ENCODE measurements around the gene SYT3. TPM values are rescaled to one million over a fixed set of nuclear protein-coding genes. Genes with fewer than 3 reads are reported as not detected.

SYT3 gene
- total RNA-seq, 1 experiment from 2014 or later, result not detected

- Histone ChIP-seq H3K27ac (ENCODE audit: low read length) (no peak overlapping the region), H3K27me3 (ENCODE audit: low read length) (no peaks in the 10 kb centered on the region), H3K4me1 (ENCODE audit: low read length) (peaks cover 15% of the 10 kb centered on the region), H3K36me3 (ENCODE audit: insufficient read depth, low read length) (no peaks in the 10 kb centered on the region), H2AFZ (ENCODE audit: low read length) (no peak overlapping the region), H3K4me2 (ENCODE audit: low read depth, low read length, poor library complexity, severe bottlenecking) (no peak overlapping the region), H3K9me3 (ENCODE audit: low read length) (no peaks in the 10 kb centered on the region), H3K9ac (ENCODE audit: low read length) (no peak overlapping the region), H4K20me1 (ENCODE audit: insufficient read depth, low read depth, low read length) (no peaks in the 10 kb centered on the region), H3K4me3 (ENCODE audit: low read length) (peak overlapping the region; percentile 26; the same call in 1 of the 2 replicates), H3K9me2 (replicated peaks; ENCODE audit: insufficient read depth, low read length) (no peaks in the 10 kb centered on the region), H3K79me2 (ENCODE audit: low read length) (no peaks in the 10 kb centered on the region)
- no peak for DNase-seq
Observed at GRCh38 chr19:50658441-50659317, 19.0 kb upstream of the SYT3 start.

- Histone ChIP-seq H3K9me3 (ENCODE audit: low read length) (no peaks in the 10 kb centered on the region), H3K36me3 (ENCODE audit: insufficient read depth, low read length) (no peaks in the 10 kb centered on the region), H3K27ac (ENCODE audit: low read length) (no peak overlapping the region), H3K4me3 (ENCODE audit: low read length) (peak overlapping the region; percentile 60), H3K4me1 (ENCODE audit: low read length) (peaks cover 15% of the 10 kb centered on the region), H3K4me2 (ENCODE audit: low read depth, low read length, poor library complexity, severe bottlenecking) (peak overlapping the region; percentile 51), H2AFZ (ENCODE audit: low read length) (peak overlapping the region; percentile 47; the same call in 1 of the 2 replicates), H3K9ac (ENCODE audit: low read length) (peak overlapping the region; percentile 65), H3K9me2 (replicated peaks; ENCODE audit: insufficient read depth, low read length) (no peaks in the 10 kb centered on the region), H4K20me1 (ENCODE audit: insufficient read depth, low read depth, low read length) (no peaks in the 10 kb centered on the region), H3K27me3 (ENCODE audit: low read length) (no peaks in the 10 kb centered on the region), H3K79me2 (ENCODE audit: low read length) (no peaks in the 10 kb centered on the region)
- DNase-seq, result peak; percentile 97
Observed at GRCh38 chr19:50657712-50658440, 18.2 kb upstream of the SYT3 start.

- Histone ChIP-seq H3K9me2 (replicated peaks; ENCODE audit: insufficient read depth, low read length) (no peaks in the 10 kb centered on the region), H3K9ac (ENCODE audit: low read length) (peak overlapping the region; percentile 65), H3K27ac (ENCODE audit: low read length) (no peak overlapping the region), H3K27me3 (ENCODE audit: low read length) (no peaks in the 10 kb centered on the region), H4K20me1 (ENCODE audit: insufficient read depth, low read depth, low read length) (no peaks in the 10 kb centered on the region), H3K4me1 (ENCODE audit: low read length) (peaks cover 15% of the 10 kb centered on the region), H2AFZ (ENCODE audit: low read length) (no peak overlapping the region), H3K36me3 (ENCODE audit: insufficient read depth, low read length) (no peaks in the 10 kb centered on the region), H3K4me2 (ENCODE audit: low read depth, low read length, poor library complexity, severe bottlenecking) (peak overlapping the region; percentile 51), H3K4me3 (ENCODE audit: low read length) (peak overlapping the region; percentile 60), H3K9me3 (ENCODE audit: low read length) (no peaks in the 10 kb centered on the region), H3K79me2 (ENCODE audit: low read length) (no peaks in the 10 kb centered on the region)
- no peak for DNase-seq
Observed at GRCh38 chr19:50657222-50657669, 17.6 kb upstream of the SYT3 start.

GRCh38 chr19:50654882-50655281 lies 15.2 kb upstream of the SYT3 start:
- H3K36me3 ChIP-seq (ENCODE audit: insufficient read depth, low read length), result no peaks in the 10 kb centered on the region
- DNase-seq, result no peak
- H3K4me2 ChIP-seq (ENCODE audit: low read depth, low read length, poor library complexity, severe bottlenecking), result no peak overlapping the region
- no peaks in the 10 kb centered on the region for H4K20me1 ChIP-seq (ENCODE audit: insufficient read depth, low read depth, low read length)
- H3K4me1 ChIP-seq (ENCODE audit: low read length), result peaks cover 4% of the 10 kb centered on the region
- no peak overlapping the region for H3K4me3 ChIP-seq (ENCODE audit: low read length)
- H3K9me3 ChIP-seq (ENCODE audit: low read length), result no peaks in the 10 kb centered on the region
- H3K27me3 ChIP-seq (ENCODE audit: low read length), result no peaks in the 10 kb centered on the region
- no peak overlapping the region for H2AFZ ChIP-seq (ENCODE audit: low read length)
- no peaks in the 10 kb centered on the region for H3K9me2 ChIP-seq (replicated peaks; ENCODE audit: insufficient read depth, low read length)
- H3K79me2 ChIP-seq (ENCODE audit: low read length), result no peaks in the 10 kb centered on the region
- H3K9ac ChIP-seq (ENCODE audit: low read length), result no peak overlapping the region
- H3K27ac ChIP-seq (ENCODE audit: low read length), result no peak overlapping the region

- Histone ChIP-seq H3K4me3 (ENCODE audit: low read length) (no peak overlapping the region), H3K9me3 (ENCODE audit: low read length) (no peaks in the 10 kb centered on the region), H3K27ac (ENCODE audit: low read length) (no peak overlapping the region), H3K36me3 (ENCODE audit: insufficient read depth, low read length) (no peaks in the 10 kb centered on the region), H3K9me2 (replicated peaks; ENCODE audit: insufficient read depth, low read length) (no peaks in the 10 kb centered on the region), H2AFZ (ENCODE audit: low read length) (no peak overlapping the region), H3K4me1 (ENCODE audit: low read length) (peaks cover 3% of the 10 kb centered on the region), H4K20me1 (ENCODE audit: insufficient read depth, low read depth, low read length) (no peaks in the 10 kb centered on the region), H3K79me2 (ENCODE audit: low read length) (no peaks in the 10 kb centered on the region), H3K4me2 (ENCODE audit: low read depth, low read length, poor library complexity, severe bottlenecking) (no peak overlapping the region), H3K27me3 (ENCODE audit: low read length) (no peaks in the 10 kb centered on the region), H3K9ac (ENCODE audit: low read length) (no peak overlapping the region)
- no peak for DNase-seq
Observed at GRCh38 chr19:50652722-50653121, 13.0 kb upstream of the SYT3 start.

GRCh38 chr19:50651174-50651573 lies 11.5 kb upstream of the SYT3 start:
- Histone ChIP-seq H3K9ac (ENCODE audit: low read length) (no peak overlapping the region), H4K20me1 (ENCODE audit: insufficient read depth, low read depth, low read length) (no peaks in the 10 kb centered on the region), H3K27ac (ENCODE audit: low read length) (no peak overlapping the region), H3K36me3 (ENCODE audit: insufficient read depth, low read length) (no peaks in the 10 kb centered on the region), H3K4me1 (ENCODE audit: low read length) (no peaks in the 10 kb centered on the region), H2AFZ (ENCODE audit: low read length) (no peak overlapping the region), H3K27me3 (ENCODE audit: low read length) (no peaks in the 10 kb centered on the region), H3K4me3 (ENCODE audit: low read length) (no peak overlapping the region), H3K4me2 (ENCODE audit: low read depth, low read length, poor library complexity, severe bottlenecking) (no peak overlapping the region), H3K79me2 (ENCODE audit: low read length) (no peaks in the 10 kb centered on the region), H3K9me3 (ENCODE audit: low read length) (no peaks in the 10 kb centered on the region), H3K9me2 (replicated peaks; ENCODE audit: insufficient read depth, low read length) (no peaks in the 10 kb centered on the region)
- DNase-seq, result no peak

- Histone ChIP-seq H3K79me2 (ENCODE audit: low read length) (no peaks in the 10 kb centered on the region), H4K20me1 (ENCODE audit: insufficient read depth, low read depth, low read length) (no peaks in the 10 kb centered on the region), H3K4me2 (ENCODE audit: low read depth, low read length, poor library complexity, severe bottlenecking) (no peak within 1 kb of the TSS), H3K9me3 (ENCODE audit: low read length) (no peaks in the 10 kb centered on the region), H3K36me3 (ENCODE audit: insufficient read depth, low read length) (no peaks in the 10 kb centered on the region), H3K27ac (ENCODE audit: low read length) (no peak within 1 kb of the TSS), H3K9ac (ENCODE audit: low read length) (no peak within 1 kb of the TSS), H3K4me1 (ENCODE audit: low read length) (no peaks in the 10 kb centered on the region), H3K9me2 (replicated peaks; ENCODE audit: insufficient read depth, low read length) (no peaks in the 10 kb centered on the region), H2AFZ (ENCODE audit: low read length) (peak within 1 kb of the TSS; percentile 77), H3K4me3 (ENCODE audit: low read length) (no peak within 1 kb of the TSS), H3K27me3 (ENCODE audit: low read length) (no peaks in the 10 kb centered on the region)
- peak; percentile 83 for DNase-seq
Observed at GRCh38 chr19:50649433-50650391, 10.0 kb upstream of the SYT3 start, which contains the start of gene C19orf81. TSS of gene C19orf81 (plus strand) at chr19:50649445. CDS start at chr19:50649445, 0 bp downstream.
